Measurements from ENCODE around the gene SEMA5B. TPM values are rescaled to one million over a fixed set of nuclear protein-coding genes. Genes with fewer than 3 reads are reported as not detected.

The SEMA5B gene
- total RNA-seq, 1 donor from 2014 or later: 5.2 TPM

- intact Hi-C loops (cut with DNase I): no loop called here
- DNase-seq (ENCODE audit: missing footprints): no peak
- ATAC-seq: no peak
These were observed 32.5 kb upstream of the SEMA5B start for GRCh38 chr3:123060054-123060453.

GRCh38 chr3:123058505-123058904 lies 30.9 kb upstream of the SEMA5B start:
- DNase-seq (ENCODE audit: missing footprints) (no peak), ATAC-seq (no peak)
- intact Hi-C loops (cut with DNase I): no loop called here

GRCh38 chr3:123055352-123055751 lies 27.8 kb upstream of the SEMA5B start:
- intact Hi-C loops (cut with DNase I): no loop called here
- ATAC-seq (no peak), DNase-seq (ENCODE audit: missing footprints) (no peak)

- no peak for ATAC-seq
- intact Hi-C loops (cut with DNase I): no loop called here
- DNase-seq (ENCODE audit: missing footprints): no peak
These were observed 27.4 kb upstream of the SEMA5B start for GRCh38 chr3:123054931-123055330.

- intact Hi-C loops (cut with DNase I): no loop called here
- no peak for ATAC-seq
- no peak for DNase-seq (ENCODE audit: missing footprints)
These were observed 26.7 kb upstream of the SEMA5B start for GRCh38 chr3:123054109-123054778.

- peak; percentile 76 for ATAC-seq
- DNase-seq (ENCODE audit: missing footprints): no peak
- intact Hi-C loops (cut with DNase I): no loop called here
These were observed 25.5 kb upstream of the SEMA5B start for GRCh38 chr3:123053107-123053506.

- no peak for DNase-seq (ENCODE audit: missing footprints)
- ATAC-seq: no peak
- intact Hi-C loops (cut with DNase I): no loop called here
These were observed 23.1 kb upstream of the SEMA5B start for GRCh38 chr3:123050666-123051065.

GRCh38 chr3:123048480-123049237 lies 21.1 kb upstream of the SEMA5B start:
- ATAC-seq: no peak
- intact Hi-C loops (cut with DNase I): no loop called here
- no peak for DNase-seq (ENCODE audit: missing footprints)

GRCh38 chr3:123047062-123047319 lies 19.4 kb upstream of the SEMA5B start:
- ATAC-seq: no peak
- DNase-seq (ENCODE audit: missing footprints): no peak
- intact Hi-C loops (cut with DNase I): no loop called here

- ATAC-seq (no peak), DNase-seq (ENCODE audit: missing footprints) (no peak)
- intact Hi-C loops (cut with DNase I): no loop called here
These were observed 18.9 kb upstream of the SEMA5B start for GRCh38 chr3:123046262-123047061.

GRCh38 chr3:123044981-123045763 lies 17.6 kb upstream of the SEMA5B start:
- DNase-seq (ENCODE audit: missing footprints) (no peak), ATAC-seq (no peak)
- intact Hi-C loops (cut with DNase I): no loop called here

- DNase-seq (ENCODE audit: missing footprints) (no peak), ATAC-seq (peak; percentile 37)
These were observed 14.8 kb upstream of the SEMA5B start for GRCh38 chr3:123042413-123042812.

GRCh38 chr3:123039178-123039577 lies 11.6 kb upstream of the SEMA5B start:
- intact Hi-C loops (cut with DNase I): no loop called here
- ATAC-seq (no peak), DNase-seq (ENCODE audit: missing footprints) (no peak)

More at GRCh38 chr3:123042413-123042812, 14.8 kb upstream of the SEMA5B start:
- intact Hi-C loops (cut with DNase I): no loop called here

- intact Hi-C loops (cut with DNase I): no loop called here
- no peak for ATAC-seq
- no peak for DNase-seq (ENCODE audit: missing footprints)
These were observed 11.2 kb upstream of the SEMA5B start for GRCh38 chr3:123038751-123039150.

GRCh38 chr3:123037015-123037375 lies 9.4 kb upstream of the SEMA5B start:
- DNase-seq (ENCODE audit: missing footprints) (no peak), ATAC-seq (no peak)
- intact Hi-C loops (cut with DNase I): no loop called here

- DNase-seq (ENCODE audit: missing footprints) (no peak), ATAC-seq (peak; percentile 78)
- intact Hi-C loops (cut with DNase I): no loop called here
These were observed 8.9 kb upstream of the SEMA5B start for GRCh38 chr3:123036352-123037014.

GRCh38 chr3:123034996-123035395 lies 7.4 kb upstream of the SEMA5B start:
- no peak for ATAC-seq
- intact Hi-C loops (cut with DNase I): no loop called here
- no peak for DNase-seq (ENCODE audit: missing footprints)

- DNase-seq (ENCODE audit: missing footprints): no peak
- intact Hi-C loops (cut with DNase I): no loop called here
These were observed 6.6 kb upstream of the SEMA5B start for GRCh38 chr3:123034120-123034519.

GRCh38 chr3:123032057-123032456 lies 4.5 kb upstream of the SEMA5B start:
- intact Hi-C loops (cut with DNase I): no loop called here
- DNase-seq (ENCODE audit: missing footprints) (no peak), ATAC-seq (no peak)

More at GRCh38 chr3:123034120-123034519, 6.6 kb upstream of the SEMA5B start:
- no peak for ATAC-seq
